ENCODE results near the gene CHPF.

Gene CHPF

DNA sequence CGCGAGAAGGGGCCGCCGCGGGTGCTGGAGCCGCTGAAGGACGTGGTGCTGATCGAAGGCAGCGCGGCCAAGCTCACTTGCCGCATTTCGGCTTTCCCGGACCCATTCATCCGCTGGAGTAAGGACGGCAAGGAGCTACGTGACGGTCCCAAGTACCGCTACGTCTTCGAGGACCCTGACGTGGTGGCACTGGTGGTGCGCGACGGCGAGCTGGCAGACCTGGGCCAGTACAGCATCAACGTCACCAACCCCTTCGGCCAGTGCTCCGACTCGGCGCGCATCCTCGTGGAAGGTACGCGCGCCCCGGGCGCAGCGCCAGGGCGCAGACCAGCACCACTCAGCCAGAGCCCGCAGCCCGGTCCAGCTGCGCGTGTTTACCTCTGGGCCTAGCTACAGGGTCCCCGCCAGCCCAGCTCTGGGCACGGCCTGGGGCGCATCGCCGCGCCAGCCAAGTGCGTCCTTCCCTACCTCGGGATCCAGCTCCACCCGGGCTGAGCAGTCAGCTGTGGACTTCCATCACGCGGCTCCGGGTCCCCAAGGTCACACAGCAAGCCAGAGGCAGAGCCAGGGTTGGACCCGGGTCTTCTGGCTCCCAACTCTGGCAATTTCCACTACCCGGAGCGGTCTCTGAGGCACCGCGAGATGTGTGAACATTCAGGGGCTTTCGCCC lies 46.6 kb downstream of the CHPF start:
- DNase-seq (ENCODE audit: low spot score) = no peak

GRCh38 chr2:219496247-219496824 lies 47.3 kb downstream of the CHPF start:
- DNase-seq (ENCODE audit: low spot score) = no peak

DNA sequence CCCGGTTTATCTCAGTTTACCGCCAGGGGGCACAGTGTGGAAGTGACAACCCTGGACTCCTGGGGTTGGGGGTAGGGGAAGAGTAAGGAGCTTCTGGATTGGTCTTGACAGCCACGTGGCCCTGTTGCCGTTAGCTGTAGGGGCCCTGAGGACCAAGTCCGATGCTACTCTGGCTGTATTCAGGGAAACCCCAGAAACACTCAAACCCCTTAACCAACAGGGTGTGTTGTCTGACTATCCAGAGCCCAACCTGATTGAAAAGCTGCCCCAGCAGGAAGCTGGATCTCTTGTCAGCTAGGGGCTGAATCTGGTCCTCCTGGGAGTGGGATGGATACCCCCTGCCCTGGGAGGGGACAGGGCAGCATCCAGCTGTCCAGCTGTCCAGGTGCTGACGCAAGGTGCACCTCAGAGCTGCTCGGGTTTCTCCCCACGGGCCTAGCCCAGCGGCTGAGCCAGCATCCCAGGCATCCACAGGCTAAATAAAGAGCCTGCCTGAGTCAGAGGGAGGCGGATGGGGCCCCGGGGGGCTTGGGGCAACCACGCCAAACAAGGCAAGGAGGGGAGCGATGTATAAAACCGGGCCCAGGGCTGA lies 48.0 kb downstream of the CHPF start:
- DNase-seq (ENCODE audit: low spot score) = peak; percentile 83

DNA sequence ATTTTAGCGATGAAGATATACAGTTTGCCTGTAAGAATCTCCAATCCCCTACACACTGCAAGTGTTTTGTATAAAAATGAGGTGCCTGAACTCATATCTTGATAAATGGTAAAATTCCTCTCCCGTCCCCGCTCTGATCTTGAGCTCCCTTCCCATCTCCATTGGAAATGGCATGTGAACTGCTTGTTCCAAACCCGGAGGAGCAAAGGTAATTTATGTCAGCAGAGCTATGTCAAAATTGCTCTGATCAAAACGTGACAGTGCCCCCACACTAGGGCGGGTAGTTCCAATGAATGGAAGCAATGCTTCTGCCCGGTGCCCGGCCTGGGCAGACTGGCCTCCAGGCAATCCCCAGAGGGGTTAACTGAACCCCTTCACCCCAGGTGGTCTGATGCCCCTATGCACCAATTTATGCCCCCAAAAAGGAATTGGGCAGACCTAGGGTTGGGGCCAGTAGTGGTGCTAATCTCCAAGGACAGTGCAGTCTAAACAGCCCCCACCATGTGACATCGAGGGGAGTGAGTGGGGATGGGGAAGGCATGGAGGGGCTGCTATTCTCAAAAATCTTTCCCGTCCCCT lies 48.6 kb downstream of the CHPF start:
- DNase-seq (ENCODE audit: low spot score) = no peak

GRCh38 chr2:219493086-219493485 lies 50.5 kb downstream of the CHPF start:
- no peak for DNase-seq (ENCODE audit: low spot score)

- peak; percentile 72 for DNase-seq (ENCODE audit: low spot score)
Observed at GRCh38 chr2:219492575-219492974, 51.0 kb downstream of the CHPF start.

DNA sequence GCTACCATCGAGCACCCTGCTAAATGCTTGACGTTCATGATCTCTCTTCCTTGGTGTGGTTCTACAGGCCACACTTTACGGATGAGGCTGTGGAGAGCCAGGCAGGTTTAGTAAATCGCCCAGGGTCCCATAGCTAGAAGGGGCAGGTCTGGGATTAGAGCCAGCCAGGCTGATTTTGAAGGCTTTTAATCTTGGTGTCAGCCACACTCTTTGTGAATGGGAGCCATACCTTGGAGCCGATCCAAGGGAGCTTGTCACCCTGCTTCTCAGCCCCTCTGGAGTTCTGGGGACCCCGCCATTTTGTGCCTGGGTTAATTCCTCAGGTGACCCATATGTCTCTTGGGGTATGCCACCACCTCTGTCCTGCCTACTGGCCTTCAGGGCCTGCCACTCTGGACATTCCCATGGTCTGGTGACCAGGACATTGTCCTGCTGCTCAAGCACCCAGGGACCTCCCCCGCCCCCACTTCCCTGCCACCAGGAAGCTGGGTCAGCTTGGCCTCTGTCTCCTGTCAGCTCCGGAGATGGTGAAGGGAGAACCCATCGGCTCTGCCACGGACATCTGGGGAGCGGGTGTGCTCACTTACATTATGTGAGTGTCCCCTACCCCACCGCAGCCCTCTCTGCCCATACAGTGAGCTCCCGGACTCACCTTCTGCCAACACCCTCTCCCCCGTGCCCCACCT lies 52.2 kb downstream of the CHPF start:
- DNase-seq (ENCODE audit: low spot score) = no peak

- DNase-seq (ENCODE audit: low spot score) = no peak
Observed at GRCh38 chr2:219490600-219491130, 52.9 kb downstream of the CHPF start.

- DNase-seq (ENCODE audit: low spot score) = peak; percentile 47
Observed at GRCh38 chr2:219490186-219490585, 53.4 kb downstream of the CHPF start.

DNA sequence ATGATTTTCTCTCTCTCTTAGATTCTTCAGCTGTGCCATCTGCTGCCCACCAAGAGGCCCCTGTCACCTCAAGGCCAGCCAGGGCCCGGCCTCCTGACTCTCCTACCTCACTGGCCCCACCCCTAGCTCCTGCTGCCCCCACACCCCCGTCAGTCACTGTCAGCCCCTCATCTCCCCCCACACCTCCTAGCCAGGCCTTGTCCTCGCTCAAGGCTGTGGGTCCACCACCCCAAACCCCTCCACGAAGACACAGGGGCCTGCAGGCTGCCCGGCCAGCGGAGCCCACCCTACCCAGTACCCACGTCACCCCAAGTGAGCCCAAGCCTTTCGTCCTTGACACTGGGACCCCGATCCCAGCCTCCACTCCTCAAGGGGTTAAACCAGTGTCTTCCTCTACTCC lies 54.3 kb downstream of the CHPF start:
- DNase-seq (ENCODE audit: low spot score) = no peak

Measured in iPS-NIHi11 (cell line).